ENCODE results near the gene ZFYVE27. TPM values are rescaled to one million over a fixed set of nuclear protein-coding genes. Genes with fewer than 3 reads are reported as not detected.

The ZFYVE27 gene
- total RNA-seq, 1 donor from 2014 or later, result 19.8 TPM

DNA sequence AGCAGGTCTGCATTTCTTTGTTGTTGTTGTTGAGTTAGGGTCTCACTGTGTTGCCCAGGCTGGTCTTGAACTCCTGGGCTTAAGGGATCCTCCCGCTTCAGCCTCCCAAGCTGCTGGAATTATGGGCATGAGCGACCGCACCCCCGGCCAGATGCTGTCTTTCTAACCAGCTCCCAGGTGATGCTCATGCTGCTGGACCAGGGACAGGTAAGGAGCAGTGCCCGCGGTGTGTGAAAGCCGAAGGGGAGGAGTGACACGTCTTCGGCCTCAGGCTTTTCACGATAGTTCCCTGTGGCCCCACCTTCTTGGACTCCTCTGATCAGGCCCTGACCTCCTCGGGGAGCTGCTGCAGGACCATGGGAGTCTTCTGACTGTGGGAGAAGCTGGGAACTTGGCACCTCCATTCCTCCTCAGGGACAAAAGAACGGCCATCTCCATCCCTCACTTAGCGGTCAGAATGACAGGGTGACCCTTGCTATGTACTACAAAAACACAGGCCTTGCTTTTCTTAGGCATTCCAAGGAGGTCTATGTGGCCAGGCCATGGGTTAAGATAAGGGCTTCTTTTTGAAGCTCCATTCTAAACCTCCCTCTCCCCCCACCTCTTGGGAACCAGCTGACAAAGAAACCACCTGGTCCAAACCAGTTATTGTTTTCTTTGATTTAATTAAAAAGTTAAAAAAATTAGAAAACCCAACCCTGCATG lies 29.3 kb downstream of the ZFYVE27 start:
- intact Hi-C loops (cut with DNase I), result no loop called here
- DNase-seq (ENCODE audit: low spot score), result no peak

GRCh38 chr10:97766996-97767924 lies 30.3 kb downstream of the ZFYVE27 start:
- intact Hi-C loops (cut with DNase I), result no loop called here
- DNase-seq (ENCODE audit: low spot score), result no peak

DNA sequence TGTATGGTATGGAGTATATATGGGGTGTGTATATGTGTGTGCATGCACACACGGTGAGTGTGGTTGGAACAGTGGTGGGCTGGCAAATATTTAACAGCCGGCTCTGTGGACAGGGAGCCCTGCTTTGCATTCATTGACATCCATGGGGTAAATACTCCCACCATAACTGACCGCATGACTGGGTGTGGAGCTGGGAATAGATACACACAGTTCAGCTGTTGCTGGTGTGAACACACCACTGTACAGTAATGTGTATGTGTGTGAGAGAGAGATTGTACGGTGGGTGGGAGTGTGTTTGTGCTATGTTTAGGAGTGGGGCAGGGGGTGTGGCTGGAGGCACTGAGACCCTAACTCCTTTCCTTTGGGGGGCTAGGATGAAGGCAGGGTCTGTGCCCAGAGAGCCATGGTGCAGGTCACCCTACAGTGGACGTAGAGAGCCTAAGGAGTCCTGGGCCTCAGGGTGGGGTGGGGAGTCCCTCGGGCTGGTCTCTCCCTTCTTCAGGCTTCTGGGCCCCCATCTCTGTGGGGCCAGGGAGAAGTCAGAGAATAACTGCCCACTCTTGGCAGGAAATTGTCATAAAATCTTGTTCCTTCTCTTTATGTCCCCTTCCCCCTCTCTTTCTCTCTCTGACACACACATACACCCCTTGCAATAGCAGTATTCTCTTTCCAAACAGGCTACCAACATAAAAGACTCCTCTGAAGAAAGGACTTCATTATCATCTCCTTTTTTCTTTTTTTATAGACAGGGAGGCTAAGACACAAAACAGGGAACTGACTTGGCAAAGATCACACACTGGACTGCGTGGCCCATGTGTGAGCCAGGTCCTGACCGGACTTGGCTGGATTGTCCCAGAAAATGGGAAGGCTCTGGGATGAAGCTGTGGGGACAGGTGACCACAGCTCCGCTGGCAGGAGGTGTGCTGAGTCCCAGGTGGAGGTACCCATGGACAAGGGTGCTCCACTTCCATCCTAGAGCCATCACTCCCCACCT lies 31.7 kb downstream of the ZFYVE27 start:
- no peak for DNase-seq (ENCODE audit: low spot score)
- intact Hi-C loops (cut with DNase I), result no loop called here

DNA sequence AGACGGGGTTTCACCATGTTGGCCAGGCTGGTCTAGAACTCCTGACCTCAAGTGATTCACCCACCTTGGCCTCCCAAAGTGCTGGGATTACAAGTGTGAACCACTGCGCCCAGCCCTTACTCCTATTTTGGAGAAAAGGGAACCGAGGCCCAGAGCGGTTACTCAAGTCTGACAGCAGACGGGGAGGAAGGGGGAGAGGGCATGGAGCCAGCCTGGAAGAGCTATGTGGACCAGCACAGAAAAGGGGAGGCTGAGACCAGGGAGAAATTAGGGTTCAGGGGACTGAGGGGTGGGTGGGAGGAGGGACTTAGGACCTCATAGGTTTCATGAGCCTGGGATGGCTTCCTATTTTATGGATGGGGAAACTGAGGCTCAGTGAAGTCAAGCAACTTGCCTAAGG lies 33.3 kb downstream of the ZFYVE27 start:
- intact Hi-C loops (cut with DNase I), result no loop called here
- DNase-seq (ENCODE audit: low spot score), result no peak

DNA sequence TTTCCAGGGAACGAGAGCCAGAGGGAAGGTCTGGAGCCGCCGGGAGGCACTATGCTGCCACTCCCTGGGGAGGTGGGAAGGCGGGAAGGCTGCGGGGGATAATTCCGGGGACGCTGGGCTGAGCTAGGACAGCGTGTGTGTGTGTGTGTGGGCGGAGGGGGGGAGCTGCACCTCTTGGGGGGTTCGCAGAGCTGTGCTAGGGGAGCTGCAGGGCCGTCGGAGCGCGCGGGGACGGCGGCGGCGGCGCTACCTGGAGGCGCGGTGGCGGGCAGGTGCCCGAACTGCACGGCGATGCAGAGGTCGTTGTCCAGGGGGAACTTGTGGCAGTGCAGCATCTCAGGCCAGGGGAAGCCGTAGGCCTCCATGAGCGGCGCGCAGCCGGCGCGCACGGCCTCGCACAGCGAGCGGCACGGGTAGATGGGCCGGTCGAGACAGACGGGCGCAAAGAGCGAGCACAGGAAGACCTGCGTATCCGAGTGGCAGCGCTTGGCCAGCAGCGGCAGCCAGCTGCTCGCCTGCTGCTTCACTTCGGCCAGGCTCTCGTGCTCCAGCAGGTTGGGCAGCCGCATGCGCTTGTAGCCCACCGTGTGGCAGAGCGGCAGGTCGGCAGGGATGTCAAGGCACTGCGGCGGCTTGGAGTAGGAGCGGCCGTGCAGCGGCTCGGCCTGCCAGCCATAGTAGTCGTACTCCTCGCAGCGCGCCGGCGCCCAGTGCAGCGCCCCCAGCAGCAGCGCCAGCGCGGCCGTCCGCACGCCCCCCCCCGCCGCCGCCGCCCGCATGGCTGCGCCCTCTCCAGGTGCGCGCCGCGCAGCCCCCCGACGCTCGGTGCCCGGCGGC lies 34.3 kb downstream of the ZFYVE27 start:
- no peak for DNase-seq (ENCODE audit: low spot score)
- intact Hi-C loops (cut with DNase I), result no loop called here

DNA sequence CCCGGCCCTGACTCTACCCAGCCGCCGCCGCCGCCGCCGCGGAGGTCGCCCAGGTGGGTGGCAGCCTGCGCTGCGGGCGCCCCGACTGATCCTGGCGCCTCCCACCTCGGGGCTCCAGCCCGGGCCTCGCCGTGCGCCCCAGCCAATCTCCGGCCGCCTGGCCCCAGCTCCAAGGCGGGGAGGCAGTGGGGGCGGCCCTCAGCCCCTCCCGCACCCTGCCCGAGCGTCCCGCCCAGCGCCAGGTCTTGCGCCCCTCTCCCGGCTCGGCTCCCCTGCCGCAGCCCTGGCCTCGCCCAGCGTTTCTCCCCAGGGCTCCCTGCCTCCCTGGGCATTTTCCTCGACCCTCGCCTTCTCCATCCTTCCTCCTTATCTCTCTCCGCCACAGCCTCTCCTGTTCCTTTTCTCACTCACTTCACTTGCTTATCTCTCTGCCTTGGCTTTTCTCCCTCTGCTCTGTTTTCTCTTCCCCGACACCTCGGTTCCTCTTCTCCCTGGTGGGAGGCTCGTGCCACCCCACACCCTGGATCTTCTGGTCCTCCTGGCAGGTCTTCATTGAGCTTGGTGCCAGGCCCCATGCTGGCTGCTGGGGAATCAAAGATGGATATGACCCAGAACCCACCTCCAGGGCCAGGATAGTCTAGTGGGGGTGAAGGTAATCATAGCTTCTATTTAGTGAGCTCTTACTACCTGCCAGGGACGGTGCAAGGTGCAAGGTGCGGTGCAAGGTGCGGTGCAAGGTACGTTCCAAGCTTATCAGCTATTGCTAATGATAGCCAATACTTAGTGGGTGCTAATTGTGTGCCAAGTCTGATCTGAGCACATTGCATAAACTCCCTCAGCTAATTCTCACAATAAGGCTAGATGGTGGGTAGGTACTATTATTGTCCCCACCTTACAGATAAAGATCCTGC lies 35.2 kb downstream of the ZFYVE27 start, which contains the start of gene SFRP5:
SFRP5 (minus strand) TSS at position 87 of the 911 bp plus-strand sequence. CDS start 166 bp downstream, outside the sequence.
- no peak for DNase-seq (ENCODE audit: low spot score)
- intact Hi-C loops (cut with DNase I), result no loop called here

GRCh38 chr10:97773096-97773495 lies 36.2 kb downstream of the ZFYVE27 start:
- intact Hi-C loops (cut with DNase I), result no loop called here

GRCh38 chr10:97774811-97775294 lies 37.9 kb downstream of the ZFYVE27 start:
- no peak for DNase-seq (ENCODE audit: low spot score)
- intact Hi-C loops (cut with DNase I), result no loop called here

More at GRCh38 chr10:97773096-97773495, 36.2 kb downstream of the ZFYVE27 start:
- no peak for DNase-seq (ENCODE audit: low spot score)

- intact Hi-C loops (cut with DNase I), result no loop called here
- no peak for DNase-seq (ENCODE audit: low spot score)
These were observed 40.2 kb downstream of the ZFYVE27 start for GRCh38 chr10:97777143-97777542.

DNA sequence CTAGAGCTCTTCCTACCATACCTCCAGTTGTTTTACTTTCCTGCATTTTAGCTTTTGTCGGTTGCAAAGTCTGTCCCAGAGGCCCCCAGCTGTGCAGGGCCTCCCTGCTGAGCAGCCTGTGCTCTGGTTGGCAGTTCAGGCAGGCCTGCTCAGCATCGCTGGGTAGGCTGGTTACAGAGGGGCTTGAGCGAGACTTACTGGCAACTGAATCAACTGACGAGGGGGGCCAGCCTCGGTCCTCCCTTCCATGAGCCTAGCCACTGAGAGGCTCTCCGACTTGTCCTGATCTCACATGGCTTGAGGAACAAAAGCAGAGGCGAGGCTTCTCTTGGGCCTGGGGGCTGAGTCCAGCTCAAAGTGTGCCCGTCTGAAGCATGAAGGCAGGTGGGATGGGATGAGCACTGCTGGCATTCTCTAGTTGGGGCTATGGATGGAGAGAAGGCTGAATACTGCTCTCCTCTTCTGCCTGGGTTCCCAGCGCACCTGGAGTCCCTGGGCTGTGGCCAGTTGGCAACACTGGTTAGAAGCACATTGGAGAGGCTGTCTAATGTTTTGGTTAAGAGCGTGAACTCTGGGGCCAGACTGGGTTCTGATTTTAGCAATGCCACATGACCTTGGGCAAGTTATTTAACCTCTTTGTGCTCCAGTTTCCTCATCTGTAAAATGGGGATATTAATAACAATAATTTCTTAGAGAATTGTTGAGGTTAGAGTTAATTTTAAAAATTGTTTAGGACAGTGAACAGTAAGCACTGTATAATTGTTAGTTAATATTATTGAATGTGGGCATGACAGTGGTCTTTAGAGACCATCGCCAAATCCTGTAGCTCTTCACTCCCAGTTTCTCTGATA lies 41.7 kb downstream of the ZFYVE27 start:
- intact Hi-C loops (cut with DNase I), result no loop called here
- no peak for DNase-seq (ENCODE audit: low spot score)

DNA sequence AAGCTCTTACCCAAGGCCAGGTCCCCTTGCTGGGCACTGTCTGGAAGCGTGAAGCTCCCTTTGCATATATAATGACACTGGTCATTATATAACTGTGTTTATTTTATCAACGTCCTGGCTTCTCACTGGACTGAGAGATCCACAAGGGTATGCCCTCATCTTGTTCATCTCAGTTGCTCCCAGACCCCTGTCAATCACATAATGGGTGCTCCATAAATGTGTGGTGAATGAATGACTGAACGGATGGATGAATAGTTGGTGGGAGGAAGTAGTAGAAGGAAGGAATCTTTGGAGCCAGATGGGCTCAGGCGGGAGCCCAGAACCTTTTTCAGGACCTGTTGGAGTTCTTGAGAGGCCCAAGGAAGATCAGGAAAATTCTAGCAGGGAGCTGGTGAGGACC lies 42.6 kb downstream of the ZFYVE27 start:
- no peak for DNase-seq (ENCODE audit: low spot score)
- intact Hi-C loops (cut with DNase I), result no loop called here

- no peak for DNase-seq (ENCODE audit: low spot score)
These were observed 43.0 kb downstream of the ZFYVE27 start for GRCh38 chr10:97779975-97780374.

GRCh38 chr10:97780841-97781617 lies 44.1 kb downstream of the ZFYVE27 start:
- intact Hi-C loops (cut with DNase I), result no loop called here
- DNase-seq (ENCODE audit: low spot score), result no peak

More at GRCh38 chr10:97779975-97780374, 43.0 kb downstream of the ZFYVE27 start:
- intact Hi-C loops (cut with DNase I), result no loop called here

- no peak for DNase-seq (ENCODE audit: low spot score)
- intact Hi-C loops (cut with DNase I), result no loop called here
These were observed 44.8 kb downstream of the ZFYVE27 start for GRCh38 chr10:97781618-97782331.

Measured in cardiac septum (tissue), 1 donor.